ENCODE results near the gene RTN4RL1. TPM values are rescaled to one million over a fixed set of nuclear protein-coding genes. Genes with fewer than 3 reads are reported as not detected.
A peak's percentile ranks its signal among the peaks of the same experiment; 100 is the strongest.

RTN4RL1 gene
- total RNA-seq, result 10 to 100 TPM; 16.4 to 24.8 (median 21.6) TPM

DNA sequence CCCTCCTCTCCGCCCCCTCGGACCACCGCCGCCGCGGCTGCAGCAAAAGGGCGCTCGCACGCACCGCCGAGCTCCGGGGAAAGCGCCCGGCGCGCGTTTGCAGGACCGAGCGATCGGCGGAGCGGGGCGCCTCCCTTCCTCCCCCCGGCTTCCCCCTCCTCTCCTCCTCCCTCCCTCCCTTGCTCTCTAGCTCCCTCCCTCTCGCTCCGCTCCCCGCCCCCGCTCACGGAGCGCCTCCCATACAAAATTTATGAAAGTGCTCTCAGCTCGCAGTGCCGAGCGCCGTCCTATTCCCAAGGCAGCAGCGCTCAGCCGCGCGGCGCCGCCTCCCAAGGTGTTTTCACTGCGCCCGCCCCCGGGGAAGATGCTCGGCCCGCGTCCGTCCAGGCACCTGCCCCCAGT lies at the start of gene RTN4RL1:
Gene RTN4RL1, minus strand, starts transcription at position 115 of the 402 bp plus-strand sequence. CDS start 469 bp downstream, outside the sequence.
- Histone ChIP-seq H3K4me3 (peak within 1 kb of the TSS; percentile 74), H3K9me3 (no peaks in the 10 kb centered on the region), H3K27ac (peak within 1 kb of the TSS; percentile 72), H3K36me3 (no peaks in the 10 kb centered on the region), H3K4me1 (peaks cover 50% of the 10 kb centered on the region), H3K27me3 (no peaks in the 10 kb centered on the region)
- peak; percentile 85 to 88 for DNase-seq (ENCODE audit: low spot score in 2 of 2)
- TF ChIP-seq POLR2AphosphoS5 (IDR thresholded peaks at IDR 0.05) (no peak), POLR2A (IDR thresholded peaks at IDR 0.05) (no peak), CTCF (IDR thresholded peaks at IDR 0.05) (no peak), EP300 (IDR thresholded peaks at IDR 0.05) (no peak)
- 1% methylated on average over 35 of the region's 47 CpGs for WGBS

DNA sequence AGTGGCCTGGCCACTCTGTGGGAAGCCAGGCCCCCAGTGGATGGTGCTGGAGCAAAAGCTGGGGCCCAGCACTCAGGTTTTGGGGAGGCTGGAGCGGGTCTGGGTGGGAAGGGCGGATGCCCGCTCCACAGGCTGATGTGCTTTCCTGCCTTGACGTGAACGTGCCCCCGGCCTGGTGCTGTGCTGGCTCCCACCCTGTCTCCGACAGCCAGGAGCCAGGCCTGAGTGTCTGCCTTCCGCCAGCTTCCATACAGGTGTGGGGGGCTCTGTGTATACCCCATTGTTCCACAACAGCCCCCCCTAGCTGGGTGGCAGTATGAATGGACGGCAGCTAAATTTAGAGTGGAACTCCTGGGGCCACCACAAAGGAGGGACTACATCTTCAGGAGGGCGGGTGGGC lies 49.8 kb upstream of the RTN4RL1 start:
- Histone ChIP-seq H3K36me3 (peaks cover 41% of the 10 kb centered on the region), H3K4me3 (no peak overlapping the region), H3K27me3 (no peaks in the 10 kb centered on the region), H3K27ac (peak overlapping the region; percentile 68), H3K9me3 (no peaks in the 10 kb centered on the region), H3K4me1 (peaks cover 39% of the 10 kb centered on the region)
- 52% methylated on average over 2 of the region's 10 CpGs for WGBS
- TF ChIP-seq EP300 (IDR thresholded peaks at IDR 0.05) (no peak), POLR2AphosphoS5 (IDR thresholded peaks at IDR 0.05) (no peak)
- DNase-seq (ENCODE audit: low spot score in 2 of 2), result no peak

DNA sequence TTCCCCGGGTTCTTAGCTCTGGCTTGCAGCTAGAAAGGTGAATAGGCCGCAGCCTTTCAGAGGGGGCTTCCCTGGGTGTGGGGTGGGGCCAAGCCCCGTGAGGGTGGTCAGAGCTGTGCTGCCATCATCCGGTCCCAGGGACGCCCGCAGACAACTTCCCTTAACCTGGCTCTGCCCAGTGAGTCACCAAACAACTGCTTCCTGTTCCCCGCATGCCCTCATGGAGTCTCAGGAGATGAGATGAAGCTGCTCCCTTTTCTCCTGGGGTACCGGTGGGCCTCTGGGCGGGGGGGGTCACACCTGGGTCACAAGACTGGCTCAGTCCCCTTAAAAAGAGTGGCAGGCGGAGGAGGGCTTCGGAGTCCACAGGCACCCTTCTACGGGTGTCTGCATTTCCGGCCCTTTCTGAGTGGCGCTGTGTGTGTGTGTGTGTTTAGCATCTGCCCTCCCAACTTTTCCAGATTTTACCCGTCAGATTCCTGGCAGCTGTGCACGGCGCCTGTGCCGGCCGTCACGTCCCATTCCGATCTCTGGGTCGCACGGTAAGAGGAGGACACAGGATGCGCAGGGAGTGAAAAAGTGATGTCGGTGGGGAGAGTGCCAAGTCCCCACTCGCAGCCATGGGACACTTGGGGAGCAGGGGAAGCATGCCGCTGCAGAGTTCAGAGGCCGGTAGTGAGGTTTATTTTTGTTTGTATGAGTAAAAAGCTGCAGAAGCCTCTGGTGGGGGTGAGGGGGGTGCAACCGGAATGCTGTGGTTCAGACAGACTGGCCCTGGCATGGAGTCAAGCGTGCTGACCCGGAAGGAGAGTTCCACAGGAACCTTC lies 46.5 kb upstream of the RTN4RL1 start:
- H3K4me1 ChIP-seq, result peaks cover 61% of the 10 kb centered on the region
- no peaks in the 10 kb centered on the region for H3K9me3 ChIP-seq
- 84% methylated on average over 29 of the region's 31 CpGs for WGBS

DNA sequence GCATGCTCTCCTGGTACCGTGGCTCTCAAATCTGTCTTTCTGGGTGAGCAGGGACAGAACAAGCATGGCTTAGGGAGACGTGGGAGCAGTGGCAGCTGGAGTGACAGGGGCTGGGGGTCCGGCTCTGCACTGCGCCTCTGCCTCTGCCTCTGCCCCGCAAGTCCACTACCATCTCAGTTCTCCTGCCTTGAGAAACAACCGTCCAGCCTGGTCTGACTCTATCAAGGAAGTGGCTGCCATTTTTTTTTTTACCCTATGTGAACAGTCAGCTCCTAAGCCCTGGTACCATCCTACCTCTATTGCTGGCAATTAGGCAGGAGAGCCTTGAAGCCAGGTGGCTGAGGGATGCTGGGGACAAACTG lies 45.9 kb upstream of the RTN4RL1 start:
- Histone ChIP-seq H3K4me3 (no peak overlapping the region), H3K9me3 (no peaks in the 10 kb centered on the region), H3K27me3 (no peaks in the 10 kb centered on the region), H3K27ac (peak overlapping the region; percentile 55), H3K4me1 (peaks cover 57% of the 10 kb centered on the region), H3K36me3 (peaks cover 18% of the 10 kb centered on the region)
- WGBS, result 90% methylated on average over 6 of the region's 6 CpGs
- no peak for DNase-seq (ENCODE audit: low spot score in 2 of 2)
- TF ChIP-seq EP300 (IDR thresholded peaks at IDR 0.05) (no peak), CTCF (IDR thresholded peaks at IDR 0.05) (no peak), POLR2AphosphoS5 (IDR thresholded peaks at IDR 0.05) (no peak), POLR2A (IDR thresholded peaks at IDR 0.05) (no peak)

More for the DNA sequence above, 46.5 kb upstream of the RTN4RL1 start:
- no peaks in the 10 kb centered on the region for H3K27me3 ChIP-seq
- H3K27ac ChIP-seq, result peak overlapping the region; percentile 55
- peaks cover 21% of the 10 kb centered on the region for H3K36me3 ChIP-seq
- TF ChIP-seq POLR2A (IDR thresholded peaks at IDR 0.05), result no peak
- TF ChIP-seq CTCF (IDR thresholded peaks at IDR 0.05), result no peak
- TF ChIP-seq POLR2AphosphoS5 (IDR thresholded peaks at IDR 0.05), result no peak
- no peak for TF ChIP-seq EP300 (IDR thresholded peaks at IDR 0.05)
- H3K4me3 ChIP-seq, result no peak overlapping the region
- DNase-seq (ENCODE audit: low spot score in 2 of 2), result peak in 1 of 2 donors; percentile 75

DNA sequence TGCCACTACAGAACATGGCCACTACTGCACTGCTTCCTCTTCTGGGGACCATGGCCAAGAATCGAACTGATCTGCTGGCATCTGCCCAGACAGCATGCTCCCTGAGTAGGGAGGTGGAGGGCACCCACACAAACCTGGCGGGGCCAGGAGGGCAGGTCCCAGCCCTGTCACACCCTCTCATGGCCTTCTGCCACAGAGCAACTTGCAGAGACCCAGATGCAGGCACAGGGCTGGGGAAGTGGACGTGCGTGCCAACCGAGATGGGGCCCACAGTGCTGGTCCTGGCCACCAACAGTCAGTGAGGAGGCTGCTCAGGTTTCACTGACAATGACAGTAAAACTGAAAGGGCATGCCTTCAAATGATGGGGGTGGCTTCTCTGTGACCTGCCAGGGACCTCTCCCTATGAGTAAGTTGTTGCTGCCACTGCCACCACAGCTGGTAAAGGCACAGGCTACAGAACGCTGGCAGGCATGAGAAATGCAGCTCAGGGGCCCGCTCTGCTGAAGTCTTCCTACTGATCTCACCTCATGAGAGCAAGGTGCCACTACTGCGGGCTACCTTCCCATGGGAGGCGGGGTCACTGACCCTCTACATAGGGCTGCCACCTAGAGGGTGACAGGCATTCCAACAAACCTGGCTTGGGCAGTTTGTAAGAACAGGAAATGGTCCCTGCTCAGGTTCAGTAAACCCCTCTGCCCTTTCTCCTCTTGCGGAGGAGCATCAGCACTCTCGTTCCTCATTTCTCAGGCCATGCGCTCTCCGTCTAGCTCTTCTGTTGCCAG lies 45.3 kb upstream of the RTN4RL1 start:
- WGBS, result 65% methylated on average over 10 of the region's 13 CpGs
- no peak for DNase-seq (ENCODE audit: low spot score in 2 of 2)
- H3K27ac ChIP-seq, result peak overlapping the region; percentile 55
- H3K9me3 ChIP-seq, result no peaks in the 10 kb centered on the region
- no peak for TF ChIP-seq POLR2AphosphoS5 (IDR thresholded peaks at IDR 0.05)
- no peak for TF ChIP-seq POLR2A (IDR thresholded peaks at IDR 0.05)
- no peak for TF ChIP-seq EP300 (IDR thresholded peaks at IDR 0.05)
- TF ChIP-seq CTCF (IDR thresholded peaks at IDR 0.05), result no peak
- H3K4me3 ChIP-seq, result no peak overlapping the region
- H3K27me3 ChIP-seq, result no peaks in the 10 kb centered on the region
- H3K4me1 ChIP-seq, result peaks cover 57% of the 10 kb centered on the region
- peaks cover 18% of the 10 kb centered on the region for H3K36me3 ChIP-seq

Data from suprapubic skin (tissue), 4 donors.